GM12892 (cell line): ENCODE results near the gene PTPRCAP.

Experiments
- POLR2A ChIP-seq: IDR thresholded peaks from 2 replicates; pipeline ENCODE4 v1.6.1; 2011; ENCODE audit warnings: low read depth, low read length, control low read depth
- TAF1 ChIP-seq: IDR thresholded peaks from 2 replicates; pipeline ENCODE4 v1.6.1; 2011; ENCODE audit warnings: low read depth, mild to moderate bottlenecking, control low read depth, low read length, borderline replicate concordance

- TF ChIP-seq TAF1 = no peak
- no peak for TF ChIP-seq POLR2A
These were observed 32.0 kb upstream of the PTPRCAP start for GRCh38 chr11:67469508-67469811.
